ENCODE data around the gene TMIGD1. TPM values are rescaled to one million over a fixed set of nuclear protein-coding genes. Genes with fewer than 3 reads are reported as not detected.

TMIGD1 gene
- total and polyA plus RNA-seq, 2 donors (not counting 1 experiment from before 2014, with no cell fraction given) = not detected

- TF ChIP-seq, protein P1, sequence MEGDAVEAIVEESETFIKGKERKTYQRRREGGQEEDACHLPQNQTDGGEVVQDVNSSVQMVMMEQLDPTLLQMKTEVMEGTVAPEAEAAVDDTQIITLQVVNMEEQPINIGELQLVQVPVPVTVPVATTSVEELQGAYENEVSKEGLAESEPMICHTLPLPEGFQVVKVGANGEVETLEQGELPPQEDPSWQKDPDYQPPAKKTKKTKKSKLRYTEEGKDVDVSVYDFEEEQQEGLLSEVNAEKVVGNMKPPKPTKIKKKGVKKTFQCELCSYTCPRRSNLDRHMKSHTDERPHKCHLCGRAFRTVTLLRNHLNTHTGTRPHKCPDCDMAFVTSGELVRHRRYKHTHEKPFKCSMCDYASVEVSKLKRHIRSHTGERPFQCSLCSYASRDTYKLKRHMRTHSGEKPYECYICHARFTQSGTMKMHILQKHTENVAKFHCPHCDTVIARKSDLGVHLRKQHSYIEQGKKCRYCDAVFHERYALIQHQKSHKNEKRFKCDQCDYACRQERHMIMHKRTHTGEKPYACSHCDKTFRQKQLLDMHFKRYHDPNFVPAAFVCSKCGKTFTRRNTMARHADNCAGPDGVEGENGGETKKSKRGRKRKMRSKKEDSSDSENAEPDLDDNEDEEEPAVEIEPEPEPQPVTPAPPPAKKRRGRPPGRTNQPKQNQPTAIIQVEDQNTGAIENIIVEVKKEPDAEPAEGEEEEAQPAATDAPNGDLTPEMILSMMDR (IDR thresholded peaks at IDR 0.05) = no peak
- no peak for TF ChIP-seq EZH2 (IDR thresholded peaks at IDR 0.05; ENCODE audit: borderline replicate concordance, insufficient read depth, low read depth, low read length, poor library complexity, severe bottlenecking)
- Mint-ChIP-seq H3K4me1 (peaks cover under 1% of the 10 kb centered on the region), H3K27me3 (peaks cover 72% of the 10 kb centered on the region), H3K4me3 (no peak overlapping the region), H3K9me3 (ENCODE audit: insufficient read depth) (no peaks in the 10 kb centered on the region), H3K27ac (no peak overlapping the region)
- H2AFZ ChIP-seq (ENCODE audit: insufficient read depth, low read depth, low read length, poor library complexity, severe bottlenecking) = no peak overlapping the region
- no peak overlapping the region for H3K4me2 ChIP-seq (replicated peaks; ENCODE audit: low read depth, low read length, poor library complexity, severe bottlenecking)
- ChIA-PET CTCF (no interaction called here), POLR2A (no interaction called here)
- ATAC-seq (ENCODE audit: low read depth) (no peak), DNase-seq (no peak)
- no peaks in the 10 kb centered on the region for H3K9me3 ChIP-seq (ENCODE audit: control extremely low read depth in 1 of 3, control insufficient read depth in 2 of 3, insufficient read depth in 1 of 3, low read length in 2 of 3)
- no peak overlapping the region for H3K4me3 ChIP-seq (ENCODE audit: control extremely low read depth in 1 of 5, extremely low read depth in 1 of 5, insufficient read depth in 1 of 5, low read depth in 2 of 5, low read length in 4 of 5)
- H3K79me2 ChIP-seq (ENCODE audit: control insufficient read depth, insufficient read depth, low read length) = no peaks in the 10 kb centered on the region
- no peak overlapping the region for H3K9ac ChIP-seq (ENCODE audit: low read length)
- 100% methylated on average over 1 of the region's 2 CpGs for WGBS (ENCODE audit: insufficient coverage)
- intact Hi-C loops (cut with micrococcal nuclease) = loop anchor here (10.0 kb wide), 1 partner anchor 452 kb away; the partner anchor contains the start of gene CRLF3
- H3K36me3 ChIP-seq (replicated peaks in 1 of 2; ENCODE audit: control extremely low read depth in 1 of 2, control insufficient read depth in 1 of 2, extremely low read depth in 1 of 2, insufficient read depth in 2 of 2, low read length in 1 of 2) = no peaks in the 10 kb centered on the region
- H3K4me1 ChIP-seq (ENCODE audit: control insufficient read depth in 2 of 2, insufficient read depth in 2 of 2, low read length in 2 of 2) = no peaks in the 10 kb centered on the region
- no peaks in the 10 kb centered on the region for H4K20me1 ChIP-seq (ENCODE audit: control insufficient read depth, insufficient read depth, low read length, poor library complexity, severe bottlenecking)
- no peak overlapping the region for H3K27ac ChIP-seq (ENCODE audit: low read length in 2 of 2)
- peaks cover 0 to 34% (median 29%) of the 10 kb centered on the region in 4 experiments for H3K27me3 ChIP-seq (replicated peaks in 1 of 4; ENCODE audit: control extremely low read depth in 1 of 4, control insufficient read depth in 3 of 4, insufficient read depth in 4 of 4, low read length in 3 of 4)
These were observed 38.9 kb upstream of the TMIGD1 start for GRCh38 chr17:30372755-30373154.

- Mint-ChIP-seq H3K27me3 (peaks cover 51% of the 10 kb centered on the region), H3K27ac (no peak overlapping the region), H3K4me1 (peaks cover 3% of the 10 kb centered on the region), H3K9me3 (ENCODE audit: insufficient read depth) (no peaks in the 10 kb centered on the region), H3K4me3 (no peak overlapping the region)
- Histone ChIP-seq H3K79me2 (ENCODE audit: control insufficient read depth, insufficient read depth, low read length) (no peaks in the 10 kb centered on the region), H3K9ac (ENCODE audit: low read length) (no peak overlapping the region), H3K4me1 (ENCODE audit: control insufficient read depth in 2 of 2, insufficient read depth in 2 of 2, low read length in 2 of 2) (no peaks in the 10 kb centered on the region), H3K27ac (ENCODE audit: low read length in 2 of 2) (no peak overlapping the region), H4K20me1 (ENCODE audit: control insufficient read depth, insufficient read depth, low read length, poor library complexity, severe bottlenecking) (no peaks in the 10 kb centered on the region), H3K36me3 (replicated peaks in 1 of 2; ENCODE audit: control extremely low read depth in 1 of 2, control insufficient read depth in 1 of 2, extremely low read depth in 1 of 2, insufficient read depth in 2 of 2, low read length in 1 of 2) (no peaks in the 10 kb centered on the region), H3K9me3 (ENCODE audit: control extremely low read depth in 1 of 3, control insufficient read depth in 2 of 3, insufficient read depth in 1 of 3, low read length in 2 of 3) (no peaks in the 10 kb centered on the region), H3K4me2 (replicated peaks; ENCODE audit: low read depth, low read length, poor library complexity, severe bottlenecking) (no peak overlapping the region), H3K4me3 (ENCODE audit: control extremely low read depth in 1 of 5, extremely low read depth in 1 of 5, insufficient read depth in 1 of 5, low read depth in 2 of 5, low read length in 4 of 5) (no peak overlapping the region), H2AFZ (ENCODE audit: insufficient read depth, low read depth, low read length, poor library complexity, severe bottlenecking) (no peak overlapping the region), H3K27me3 (replicated peaks in 1 of 4; ENCODE audit: control extremely low read depth in 1 of 4, control insufficient read depth in 3 of 4, insufficient read depth in 4 of 4, low read length in 3 of 4) (peaks cover 0 to 20% (median 7%) of the 10 kb centered on the region in 4 experiments)
- DNase-seq (no peak), ATAC-seq (ENCODE audit: low read depth) (no peak)
- TF ChIP-seq EZH2 (IDR thresholded peaks at IDR 0.05; ENCODE audit: borderline replicate concordance, insufficient read depth, low read depth, low read length, poor library complexity, severe bottlenecking) = no peak
- TF ChIP-seq, protein P1 (IDR thresholded peaks at IDR 0.05) = no peak
- intact Hi-C loops (cut with micrococcal nuclease) = loop anchor here (10.0 kb wide), 1 partner anchor 455 kb away; the partner anchor contains the start of gene CRLF3
- ChIA-PET CTCF (no interaction called here), POLR2A (no interaction called here)
These were observed 36.1 kb upstream of the TMIGD1 start for GRCh38 chr17:30369995-30370394.
